Liver (tissue), 3 donors: Measurements from ENCODE around the gene MARCKS.
A peak's percentile ranks its signal among the peaks of the same experiment; 100 is the strongest.

Source experiments
- ATF3 ChIP-seq: IDR thresholded peaks from 2 replicates; pipeline ENCODE4 v1.6.1; 2016; ENCODE audit warnings: antibody characterized with exemption
- CTCF ChIP-seq: fragments of 150-350 bp; IDR thresholded peaks from 2 replicates; pipeline ENCODE4 v1.5.1; 2017; ENCODE audit warnings: improper control_type of control experiment, low read depth, low read length; ENCODE audit not compliant: missing input control
- EGR1 ChIP-seq, 2 donors: IDR thresholded peaks; 2 replicates each; pipeline ENCODE4 v1.6.1; 2016 to 2018; ENCODE audit warnings: antibody characterized with exemption in 2 of 2, low read depth in 2 of 2
- GABPA ChIP-seq, 2 donors: IDR thresholded peaks in 1 of 2; conservative IDR thresholded peaks in 1 of 2; 2 replicates each; pipeline ENCODE4 v1.6.1; 2016; ENCODE audit warnings: antibody characterized with exemption in 2 of 2, mild to moderate bottlenecking in 1 of 2, moderate library complexity in 1 of 2
- NR2F2 ChIP-seq: IDR thresholded peaks from 2 replicates; pipeline ENCODE4 v1.6.1; 2016; ENCODE audit warnings: antibody characterized with exemption
- RAD21 ChIP-seq, 2 donors: IDR thresholded peaks; 2 replicates each; pipeline ENCODE4 v1.6.1; 2016; ENCODE audit warnings: antibody characterized with exemption in 2 of 2, mild to moderate bottlenecking in 2 of 2
- REST ChIP-seq: IDR thresholded peaks from 2 replicates; pipeline ENCODE4 v1.6.1; 2016; ENCODE audit warnings: antibody characterized with exemption, mild to moderate bottlenecking
- SP1 ChIP-seq: IDR thresholded peaks from 2 replicates; pipeline ENCODE4 v1.6.1; 2018; ENCODE audit warnings: antibody characterized with exemption, mild to moderate bottlenecking
- TAF1 ChIP-seq: conservative IDR thresholded peaks from 2 replicates; pipeline ENCODE4 v1.6.1; 2016; ENCODE audit warnings: antibody characterized with exemption, mild to moderate bottlenecking
- TF ChIP-seq, protein P1 (sequence below): IDR thresholded peaks from 2 replicates; pipeline ENCODE4 v1.6.1; 2016; ENCODE audit warnings: antibody characterized with exemption
- donor health status: healthy.
- donor health status: healthy.

DNA sequence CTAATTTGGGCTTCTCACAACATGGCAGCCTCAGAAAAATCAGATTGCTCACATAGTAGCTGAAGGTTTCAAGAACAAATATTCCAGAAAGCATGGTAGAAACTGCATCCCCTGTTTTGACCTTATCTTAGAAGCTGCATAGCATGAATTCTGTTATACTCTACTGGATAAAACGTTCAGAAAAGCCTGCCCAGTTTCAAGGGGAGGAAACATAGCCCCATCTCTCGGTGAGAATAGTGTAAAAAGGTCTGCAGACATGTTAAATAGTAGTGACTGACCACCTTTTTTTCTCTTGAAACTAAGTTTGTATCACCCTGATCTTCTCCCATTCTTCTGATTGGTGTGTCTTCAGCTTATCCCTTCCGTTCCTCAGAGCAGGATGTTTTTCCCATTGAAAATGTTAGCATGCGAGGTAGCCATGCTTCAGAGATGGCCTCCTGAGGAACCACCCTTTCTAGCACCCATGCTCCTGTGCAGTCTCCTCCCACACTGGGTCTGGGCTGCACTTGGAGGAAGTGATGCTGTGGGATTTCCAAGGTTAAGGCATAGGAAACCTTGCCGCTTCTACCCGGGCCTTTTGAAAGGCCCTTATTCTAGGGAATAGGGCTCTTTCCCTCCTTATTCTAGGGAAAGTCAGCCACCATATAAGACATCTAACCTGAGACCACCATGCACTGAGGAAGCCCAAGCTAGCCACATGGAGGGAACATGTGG, 50.1 kb downstream of the MARCKS start:
- TF ChIP-seq CTCF, result no peak
- no peak for TF ChIP-seq REST
- TF ChIP-seq TAF1, result no peak
- TF ChIP-seq, protein P1, sequence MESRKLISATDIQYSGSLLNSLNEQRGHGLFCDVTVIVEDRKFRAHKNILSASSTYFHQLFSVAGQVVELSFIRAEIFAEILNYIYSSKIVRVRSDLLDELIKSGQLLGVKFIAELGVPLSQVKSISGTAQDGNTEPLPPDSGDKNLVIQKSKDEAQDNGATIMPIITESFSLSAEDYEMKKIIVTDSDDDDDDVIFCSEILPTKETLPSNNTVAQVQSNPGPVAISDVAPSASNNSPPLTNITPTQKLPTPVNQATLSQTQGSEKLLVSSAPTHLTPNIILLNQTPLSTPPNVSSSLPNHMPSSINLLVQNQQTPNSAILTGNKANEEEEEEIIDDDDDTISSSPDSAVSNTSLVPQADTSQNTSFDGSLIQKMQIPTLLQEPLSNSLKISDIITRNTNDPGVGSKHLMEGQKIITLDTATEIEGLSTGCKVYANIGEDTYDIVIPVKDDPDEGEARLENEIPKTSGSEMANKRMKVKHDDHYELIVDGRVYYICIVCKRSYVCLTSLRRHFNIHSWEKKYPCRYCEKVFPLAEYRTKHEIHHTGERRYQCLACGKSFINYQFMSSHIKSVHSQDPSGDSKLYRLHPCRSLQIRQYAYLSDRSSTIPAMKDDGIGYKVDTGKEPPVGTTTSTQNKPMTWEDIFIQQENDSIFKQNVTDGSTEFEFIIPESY, result no peak
- TF ChIP-seq GABPA (IDR thresholded peaks at IDR 0.05 in 1 of 2, conservative IDR thresholded peaks at IDR 0.05 in 1 of 2), result no peak
- no peak for TF ChIP-seq NR2F2
- TF ChIP-seq ATF3, result no peak
- peak; percentile 9 to 11 for TF ChIP-seq RAD21 (IDR thresholded peaks at IDR 0.05)
- TF ChIP-seq SP1, result no peak
- no peak for TF ChIP-seq EGR1 (IDR thresholded peaks at IDR 0.05; ENCODE audit: low read depth in 2 of 2)
